GM20431 (cell line): ENCODE measurements around the gene GRK1.
"Not testable (repeated sequence)": the region's sequence is repeated elsewhere in the genome, so short reads cannot be mapped to it uniquely, and the experiment has no call there.

ENCODE experiments used
- in situ Hi-C: fragments of 300-500 bp; cut with MseI, MboI; formaldehyde crosslinking; loops from one replicate; pipeline ENCODE4 v1.15.0; 2020; ENCODE audit warnings: low sequenced_read_pairs; ENCODE audit not compliant: unreplicated experiment

The GRK1 gene

DNA sequence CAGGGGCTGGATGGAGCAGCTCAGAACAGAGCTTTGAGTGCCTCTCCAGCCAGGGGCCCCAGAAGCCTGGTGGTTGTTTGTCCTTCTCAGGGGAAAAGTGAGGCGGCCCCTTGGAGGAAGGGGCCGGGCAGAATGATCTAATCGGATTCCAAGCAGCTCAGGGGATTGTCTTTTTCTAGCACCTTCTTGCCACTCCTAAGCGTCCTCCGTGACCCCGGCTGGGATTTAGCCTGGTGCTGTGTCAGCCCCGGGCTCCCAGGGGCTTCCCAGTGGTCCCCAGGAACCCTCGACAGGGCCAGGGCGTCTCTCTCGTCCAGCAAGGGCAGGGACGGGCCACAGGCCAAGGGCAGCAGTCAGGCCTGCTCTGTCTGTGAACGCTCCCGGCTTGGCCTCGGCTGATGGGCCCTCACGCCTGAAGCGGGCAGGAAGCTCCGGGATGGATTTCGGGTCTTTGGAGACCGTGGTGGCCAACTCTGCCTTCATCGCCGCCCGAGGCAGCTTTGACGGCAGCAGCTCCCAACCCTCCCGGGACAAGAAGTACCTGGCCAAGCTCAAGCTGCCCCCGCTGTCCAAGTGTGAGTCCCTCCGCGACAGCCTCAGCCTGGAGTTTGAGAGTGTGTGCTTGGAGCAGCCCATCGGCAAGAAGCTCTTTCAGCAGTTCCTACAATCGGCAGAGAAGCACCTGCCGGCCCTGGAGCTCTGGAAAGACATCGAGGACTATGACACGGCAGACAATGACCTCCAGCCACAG lies at the start of gene GRK1:
TSS of gene GRK1 (plus strand) at position 269 of the 751 bp plus-strand sequence. CDS start at position 437, 168 bp downstream.
- in situ Hi-C loops, result no loop called here

DNA sequence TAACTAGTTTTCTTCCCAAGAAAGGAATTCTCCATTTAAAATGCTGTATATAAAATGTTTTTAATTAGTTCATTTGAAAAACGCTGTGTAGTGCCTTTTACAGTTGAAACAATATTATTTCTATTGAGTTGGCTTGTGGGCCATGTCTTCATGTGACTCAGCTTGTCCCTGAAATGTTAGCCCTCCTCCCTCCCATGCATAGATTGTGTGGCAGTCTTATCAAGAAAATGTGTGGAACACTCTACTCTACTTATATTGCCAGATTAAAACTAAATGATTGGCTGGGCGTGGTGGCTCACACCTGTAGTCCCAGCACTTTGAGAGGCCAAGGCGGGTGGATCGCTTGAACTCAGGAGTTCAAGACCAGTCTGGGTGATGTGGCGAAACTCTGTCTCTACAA lies 49.1 kb upstream of the GRK1 start:
- in situ Hi-C loops, result no loop called here

DNA sequence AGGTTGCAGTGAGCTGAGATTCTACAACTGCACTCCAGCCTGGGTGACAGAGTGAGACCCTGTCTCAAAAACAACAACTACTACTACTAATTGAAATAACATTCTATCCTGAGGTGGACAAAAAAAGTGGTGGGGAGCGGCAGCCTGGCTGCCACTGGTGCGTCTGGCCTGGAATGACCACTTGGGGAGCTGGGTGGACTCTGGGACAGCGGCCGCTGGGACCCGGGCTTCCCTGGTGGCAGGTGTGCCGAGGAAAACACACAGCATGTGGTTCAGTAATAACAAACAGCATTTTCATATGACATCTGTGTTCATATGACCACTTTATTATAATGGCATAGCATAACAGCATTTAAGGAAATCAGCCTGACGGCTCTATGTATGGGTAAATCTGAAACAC lies 48.6 kb upstream of the GRK1 start:
- in situ Hi-C loops, result no loop called here

DNA sequence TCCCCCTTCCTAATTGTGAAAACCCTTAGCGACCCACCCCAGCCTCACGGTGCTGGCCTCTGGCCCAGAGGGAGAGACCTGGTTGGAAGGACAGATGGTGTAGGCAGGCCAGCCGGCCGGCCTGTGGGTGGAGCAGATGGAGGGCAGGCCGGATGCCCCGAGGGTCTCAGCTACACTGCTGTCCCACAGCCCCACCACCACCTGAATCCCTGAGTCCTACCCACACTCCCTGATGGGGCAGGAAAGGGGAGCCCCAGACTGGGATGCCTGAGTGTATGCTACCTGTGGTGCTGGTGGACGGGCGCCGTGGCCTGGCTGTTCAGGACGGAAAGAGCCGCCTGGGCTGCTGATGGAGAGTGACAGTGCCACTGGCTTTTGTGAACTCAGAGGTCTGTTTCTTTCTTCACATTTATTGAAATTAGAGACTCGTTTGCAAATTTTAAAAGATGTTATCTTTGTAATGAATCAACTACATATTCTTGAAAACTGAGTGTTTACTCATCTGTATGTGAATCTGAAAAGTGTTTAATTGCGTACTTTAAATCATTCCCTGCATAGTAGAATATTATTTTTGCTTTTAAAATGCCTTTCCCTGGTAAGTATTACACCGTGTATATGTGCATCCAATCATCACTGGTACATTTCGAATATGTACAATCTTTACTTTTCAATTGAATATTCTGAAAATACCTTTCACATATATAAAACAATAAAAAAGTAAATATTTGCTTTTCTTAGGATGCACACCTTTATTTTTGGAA lies 46.8 kb upstream of the GRK1 start:
- in situ Hi-C loops, result no loop called here

DNA sequence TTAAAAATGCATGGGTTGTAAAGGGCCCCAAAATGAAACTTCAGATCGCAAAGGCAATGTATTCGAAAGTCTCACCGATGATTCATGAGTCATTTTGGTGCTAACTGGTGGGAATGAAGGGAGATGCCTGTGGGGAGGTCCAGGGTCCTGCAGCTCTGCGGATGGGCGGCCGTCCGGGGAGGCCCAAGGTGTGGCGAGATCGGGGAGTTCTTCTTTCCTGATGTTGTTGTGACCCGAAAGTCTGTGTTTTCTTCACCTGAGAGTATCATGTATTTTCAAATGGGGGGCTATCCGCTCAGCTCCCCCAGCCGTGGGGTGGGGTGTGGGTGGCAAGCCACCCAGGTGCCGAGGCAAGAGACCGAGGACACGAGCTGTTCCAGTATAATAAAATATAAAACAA lies 46.0 kb upstream of the GRK1 start:
- in situ Hi-C loops, result no loop called here

DNA sequence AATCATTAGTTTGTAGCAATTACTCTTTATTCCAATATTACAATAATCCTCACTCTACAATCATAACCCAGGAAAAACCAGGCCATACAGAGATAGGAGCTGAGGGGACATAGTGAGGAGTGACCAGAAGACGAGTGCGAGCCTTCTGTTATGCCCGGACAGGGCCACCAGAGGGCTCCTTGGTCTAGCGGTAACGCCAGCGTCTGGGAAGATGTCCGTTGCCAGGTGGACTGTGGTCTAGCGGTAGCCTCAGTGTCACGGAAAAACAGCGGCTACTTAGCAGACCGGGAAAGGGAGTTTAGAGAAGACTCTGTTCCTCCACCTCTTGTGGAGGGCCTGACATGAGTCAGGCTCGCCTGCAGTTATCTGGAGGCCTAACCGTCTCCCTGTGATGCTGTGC lies 45.5 kb upstream of the GRK1 start:
- in situ Hi-C loops, result not testable (repeated sequence)

DNA sequence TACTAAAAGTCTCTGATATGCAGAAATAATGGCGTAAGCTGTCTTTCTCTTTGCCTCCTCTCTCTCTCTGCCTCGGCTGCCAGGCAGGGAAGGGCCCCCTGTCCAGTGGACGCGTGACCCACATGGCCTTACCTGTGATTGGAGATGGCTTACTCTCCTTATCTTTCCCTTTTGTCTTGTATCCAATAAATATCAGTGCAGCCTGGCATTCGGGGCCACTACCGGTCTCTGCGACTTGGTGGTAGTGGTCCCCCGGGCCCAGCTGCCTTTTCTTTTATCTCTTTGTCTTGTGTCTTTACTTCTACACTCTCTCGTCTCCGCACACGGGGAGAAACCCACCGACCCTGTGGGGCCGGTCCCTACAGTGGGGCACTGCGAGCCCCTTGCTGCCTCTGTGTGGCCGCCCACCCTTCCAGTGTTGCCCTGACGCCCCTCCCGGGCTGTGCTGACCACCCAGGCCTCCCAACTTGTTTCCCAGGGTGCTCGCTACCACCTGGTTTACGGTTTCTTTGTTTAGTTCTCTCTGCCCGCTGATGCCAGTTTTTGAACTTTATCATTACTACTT lies 45.0 kb upstream of the GRK1 start:
- in situ Hi-C loops, result not testable (repeated sequence)

DNA sequence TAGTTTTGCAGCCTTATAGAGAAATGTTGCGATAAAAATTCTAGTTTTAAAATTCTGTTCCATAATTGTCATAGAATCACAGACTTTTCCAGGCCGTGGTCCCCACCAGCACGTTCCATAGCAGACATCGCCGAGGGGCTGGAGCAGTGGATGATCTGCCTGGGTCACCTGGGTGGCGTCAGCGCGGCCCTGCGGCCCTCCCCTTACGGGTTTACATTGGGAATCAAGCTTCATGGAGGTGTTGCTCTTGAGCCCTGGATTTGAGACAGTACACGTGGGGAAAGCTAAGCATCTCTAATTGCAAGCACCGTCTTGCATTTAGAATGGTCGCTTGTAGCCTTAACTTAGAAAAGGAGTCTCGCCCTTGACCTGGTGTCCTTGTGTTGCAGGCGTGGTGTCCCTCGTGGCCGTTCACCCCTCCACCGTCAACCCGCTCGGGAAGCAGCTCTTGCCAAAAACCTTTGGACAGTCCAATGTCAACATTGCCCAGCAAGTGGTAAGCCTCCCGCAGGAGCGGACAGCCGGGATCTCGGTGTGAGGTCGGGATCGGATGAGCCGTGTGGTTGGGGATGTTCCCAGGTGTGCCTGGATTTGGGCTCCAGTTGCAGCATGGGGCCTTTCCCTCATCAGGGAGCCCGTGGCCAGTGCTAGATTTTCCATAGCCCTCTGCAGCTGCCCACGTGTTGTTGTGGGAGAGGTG lies 44.1 kb upstream of the GRK1 start:
- in situ Hi-C loops, result no loop called here

DNA sequence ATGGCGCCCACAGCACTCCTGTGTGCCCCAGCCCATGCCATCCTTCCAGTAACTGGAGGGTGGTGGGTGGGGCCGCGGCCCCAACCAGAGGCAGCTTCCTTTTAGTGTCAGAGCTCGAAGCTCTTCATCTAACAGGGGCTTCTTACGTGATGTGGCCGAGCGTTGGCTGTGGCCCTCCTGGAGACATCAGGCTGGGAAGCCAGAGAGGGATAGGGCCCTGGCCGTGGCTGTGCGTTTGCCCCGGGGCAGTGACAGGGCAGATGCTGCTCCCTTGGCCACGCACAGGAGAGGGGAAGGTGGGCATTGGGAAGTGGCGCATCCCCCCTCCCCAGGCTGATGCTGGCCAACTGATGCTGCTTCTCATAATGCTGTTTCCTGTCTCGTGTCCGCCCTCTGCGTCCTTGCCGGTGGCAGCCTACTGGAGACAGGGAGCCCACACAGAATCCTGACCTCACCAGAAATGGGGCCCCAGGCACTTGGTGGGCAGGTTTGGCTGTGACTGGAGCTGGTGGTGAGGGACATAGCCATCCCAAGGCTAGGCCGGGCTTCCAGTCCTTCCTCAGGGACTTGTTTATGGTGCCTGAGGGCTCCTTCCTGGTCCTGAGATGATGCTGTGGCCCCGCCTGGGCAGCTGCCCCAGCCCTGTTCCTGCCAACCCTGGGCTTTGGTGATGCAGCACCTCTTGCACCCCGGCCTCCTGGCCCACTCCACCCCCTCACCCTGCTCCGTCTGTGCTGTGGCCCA lies 43.4 kb upstream of the GRK1 start:
- in situ Hi-C loops, result no loop called here

DNA sequence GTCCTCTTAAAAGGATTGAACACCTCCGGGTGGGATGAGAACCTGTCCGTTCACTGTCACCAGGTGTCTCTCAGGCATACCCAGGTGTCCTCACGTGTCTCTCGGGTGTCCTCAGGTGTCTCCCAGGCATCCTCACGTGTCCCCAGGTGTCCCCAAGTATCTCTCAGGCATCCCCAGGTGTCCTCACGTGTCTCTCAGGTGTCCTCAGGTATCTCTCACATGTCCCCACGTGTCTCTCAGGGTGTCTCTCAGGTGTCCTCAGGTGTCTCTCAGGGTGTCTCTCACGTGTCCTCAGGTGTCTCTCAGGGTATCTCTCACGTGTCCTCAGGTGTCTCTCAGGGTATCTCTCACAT lies 42.8 kb upstream of the GRK1 start:
- in situ Hi-C loops, result no loop called here

DNA sequence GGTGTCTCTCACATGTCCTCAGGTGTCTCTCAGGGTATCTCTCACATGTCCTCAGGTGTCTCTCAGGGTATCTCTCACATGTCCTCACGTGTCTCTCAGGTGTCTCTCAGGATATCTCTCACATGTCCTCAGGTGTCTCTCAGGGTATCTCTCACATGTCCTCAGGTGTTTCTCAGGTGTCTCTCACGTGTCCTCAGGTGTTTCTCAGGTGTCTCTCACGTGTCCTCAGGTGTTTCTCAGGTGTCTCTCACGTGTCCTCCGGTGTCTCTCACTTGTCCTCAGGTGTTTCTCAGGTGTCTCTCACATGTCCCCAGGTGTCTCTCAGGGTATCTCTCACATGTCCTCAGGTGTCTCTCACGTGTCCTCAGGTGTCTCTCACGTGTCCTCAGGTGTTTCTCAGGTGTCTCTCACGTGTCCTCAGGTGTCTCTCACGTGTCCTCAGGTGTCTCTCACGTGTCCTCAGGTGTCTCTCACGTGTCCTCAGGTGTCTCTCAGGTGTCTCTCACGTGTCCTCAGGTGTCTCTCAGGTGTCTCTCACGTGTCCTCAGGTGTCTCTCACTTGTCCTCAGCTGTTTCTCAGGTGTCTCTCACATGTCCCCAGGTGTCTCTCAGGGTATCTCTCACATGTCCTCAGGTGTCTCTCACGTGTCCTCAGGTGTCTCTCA lies 42.2 kb upstream of the GRK1 start:
- in situ Hi-C loops, result not testable (repeated sequence)

DNA sequence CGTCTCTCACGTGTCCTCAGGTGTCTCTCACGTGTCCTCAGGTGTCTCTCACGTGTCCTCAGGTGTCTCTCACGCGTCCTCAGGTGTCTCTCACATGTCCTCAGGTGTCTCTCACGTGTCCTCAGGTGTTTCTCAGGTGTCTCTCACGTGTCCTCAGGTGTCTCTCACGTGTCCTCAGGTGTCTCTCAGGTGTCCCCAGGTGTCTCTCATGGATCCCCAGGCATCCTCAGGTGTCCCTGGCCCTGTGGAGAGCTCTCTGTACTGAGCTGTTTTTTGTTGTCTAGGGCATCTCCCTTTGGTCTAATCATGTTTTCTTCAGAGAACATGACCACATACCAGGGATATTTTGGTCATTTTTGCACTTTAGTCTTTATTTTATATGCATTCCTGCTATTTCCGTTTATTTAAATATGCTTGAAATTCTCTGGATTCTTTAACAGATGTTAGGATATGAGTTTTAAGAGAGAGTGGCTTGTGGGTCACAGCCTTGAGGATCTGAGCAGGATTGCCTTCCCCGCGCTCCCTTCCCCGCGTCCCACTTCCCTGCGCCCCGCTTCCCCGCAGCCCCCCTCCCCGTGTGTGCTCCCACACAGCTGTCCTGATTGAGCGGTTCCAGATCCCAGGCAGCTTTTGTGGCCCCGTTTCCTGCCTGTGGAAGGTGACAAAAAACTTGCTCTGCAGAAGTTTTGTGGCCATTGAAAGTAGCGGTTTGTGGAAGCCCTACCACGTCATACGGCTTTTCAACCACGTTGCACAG lies 40.9 kb upstream of the GRK1 start:
- in situ Hi-C loops, result no loop called here

DNA sequence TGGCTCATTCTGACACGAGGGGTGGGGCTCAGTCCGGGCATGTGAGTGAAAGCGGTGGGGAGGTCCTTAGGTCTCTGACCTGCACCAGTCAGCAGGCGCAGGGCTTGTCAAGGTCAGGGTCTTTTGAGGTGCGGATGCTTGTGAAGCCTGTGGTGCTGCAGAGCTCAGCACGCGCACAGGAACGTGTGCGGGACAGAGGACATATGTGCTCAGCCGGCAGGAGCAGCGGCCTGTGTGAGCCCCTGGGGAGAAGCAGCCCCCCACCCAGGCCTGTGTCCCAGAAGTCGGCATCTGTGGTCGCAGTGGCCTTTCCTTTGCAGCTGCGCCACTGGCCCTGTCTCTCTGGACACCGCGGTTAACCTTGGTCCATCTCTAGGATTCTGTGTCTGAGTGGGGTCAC lies 39.9 kb upstream of the GRK1 start:
- in situ Hi-C loops, result no loop called here

DNA sequence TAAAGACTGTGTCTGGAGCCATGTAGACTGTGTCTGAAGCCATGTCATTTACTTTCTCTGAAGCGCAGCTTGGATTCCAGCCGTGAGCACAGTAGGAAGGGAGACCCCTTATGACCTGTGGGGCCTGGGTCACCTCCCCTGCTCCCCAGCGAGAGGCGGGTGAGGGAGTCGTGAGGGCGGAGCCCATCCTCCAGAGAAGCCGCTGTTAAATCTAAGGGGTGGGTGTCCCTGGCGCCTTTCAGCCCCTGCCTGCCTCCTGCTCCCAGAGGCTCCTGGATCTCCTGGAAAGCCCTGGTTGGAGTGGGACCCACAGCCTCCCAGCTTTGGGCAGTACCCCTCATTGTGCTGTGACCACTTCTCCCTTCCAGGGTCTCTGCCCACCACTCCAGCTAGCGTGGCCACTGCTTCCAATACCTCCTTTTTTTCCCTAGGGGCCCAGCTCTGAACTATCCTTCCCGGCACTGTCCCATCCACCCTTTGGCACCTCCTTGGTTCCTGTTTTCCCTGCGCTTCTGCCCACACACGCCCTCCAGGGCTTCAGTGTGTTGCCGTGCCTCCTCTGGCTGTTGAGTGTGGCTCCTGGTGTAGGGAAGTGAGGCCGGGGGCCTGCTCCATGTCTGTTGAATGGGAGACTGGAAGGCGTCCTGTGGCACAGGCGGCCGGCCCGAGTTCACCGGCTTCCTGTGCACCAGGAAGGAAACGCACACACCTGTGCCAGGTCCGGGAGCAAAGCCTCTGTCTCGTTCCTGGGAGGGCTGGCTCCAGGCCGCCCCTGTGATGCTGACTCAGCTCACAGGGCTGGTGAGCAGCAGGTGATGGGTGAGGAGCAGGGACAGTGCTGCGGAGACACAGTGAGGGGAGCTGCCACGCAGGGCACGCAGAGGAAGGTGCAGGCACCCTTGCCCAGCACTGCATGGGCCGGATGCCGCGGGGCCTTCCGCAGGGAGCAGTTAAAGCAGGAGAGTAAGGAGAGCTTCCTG lies 38.4 kb upstream of the GRK1 start:
- in situ Hi-C loops, result no loop called here

DNA sequence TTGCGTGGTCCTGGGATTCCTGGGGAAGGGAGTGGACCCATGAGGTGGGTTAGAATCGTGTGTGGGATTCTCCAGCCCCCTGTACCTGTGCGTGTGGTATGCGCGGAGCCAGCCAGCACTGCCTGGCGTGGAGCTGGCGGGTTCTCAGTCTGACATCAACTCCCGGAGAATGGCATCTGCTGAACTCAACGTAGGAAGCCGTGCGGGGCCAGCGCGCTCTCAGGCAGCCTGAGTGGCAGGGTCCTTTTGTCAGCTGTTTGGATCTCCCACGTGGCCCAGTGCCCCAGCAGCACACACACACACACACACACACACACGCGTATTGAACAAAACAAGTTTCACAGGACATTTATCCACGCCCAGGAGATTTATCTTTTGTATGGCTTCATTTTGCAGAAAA lies 37.2 kb upstream of the GRK1 start:
- in situ Hi-C loops, result no loop called here

DNA sequence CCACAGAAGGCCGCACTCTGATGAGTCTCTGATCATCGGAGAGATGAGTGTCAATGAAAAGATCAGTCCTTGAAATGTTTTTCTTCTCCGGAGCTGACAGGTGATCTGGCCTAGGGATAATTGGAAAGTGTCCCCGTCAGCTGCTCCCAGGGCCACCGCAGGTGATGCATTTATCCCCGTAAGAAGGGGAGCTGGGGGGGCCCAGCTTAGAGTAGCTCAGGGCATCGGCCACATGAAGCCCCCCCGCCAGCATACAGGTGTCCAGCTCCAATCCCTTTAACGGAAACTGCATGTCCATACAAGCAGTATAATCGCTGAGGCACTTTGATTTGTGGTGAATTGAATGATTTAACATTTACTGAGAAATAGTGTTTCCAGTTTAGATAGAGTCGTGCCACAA lies 36.7 kb upstream of the GRK1 start:
- in situ Hi-C loops, result no loop called here

DNA sequence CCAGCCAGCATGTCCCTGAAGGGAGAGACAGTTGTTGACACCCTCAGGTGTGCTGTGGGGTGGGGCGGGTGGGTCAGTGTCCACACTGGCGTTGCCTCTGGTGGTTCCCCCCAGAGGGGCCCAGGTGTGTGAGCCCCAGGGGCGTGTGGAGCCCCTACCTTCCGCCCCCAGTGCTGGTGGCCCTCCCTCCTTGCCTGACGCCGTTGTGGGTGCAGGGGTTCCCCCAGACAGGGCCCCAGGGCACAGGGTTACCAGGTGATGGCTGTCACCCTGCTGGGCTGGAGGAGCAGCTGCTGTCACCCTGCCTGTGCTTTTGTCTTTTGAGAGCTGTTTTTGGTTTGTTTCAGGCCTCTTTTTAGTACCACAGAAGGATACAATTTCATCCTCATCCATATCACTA lies 36.2 kb upstream of the GRK1 start:
- in situ Hi-C loops, result no loop called here
